ENCODE results near the gene CCDC167. TPM values are rescaled to one million over a fixed set of nuclear protein-coding genes. Genes with fewer than 3 reads are reported as not detected.

Gene CCDC167
- total RNA-seq, 4 donors from 2014 or later: 24.7 to 40.3 (median 26.6) TPM; not detected in 1

GRCh38 chr6:37483252-37483901 is 16.3 kb downstream of the CCDC167 start:
- Histone ChIP-seq H3K27me3 (no peaks in the 10 kb centered on the region), H3K9me3 (no peaks in the 10 kb centered on the region), H3K36me3 (peaks cover 0 to 9% of the 10 kb centered on the region in 2 donors), H3K27ac (peak overlapping the region in 1 of 3 donors; percentile 33), H3K4me3 (replicated peaks in 1 of 3) (no peak overlapping the region), H3K4me1 (peaks cover 24 to 37% of the 10 kb centered on the region in 2 donors)
- 88 to 91% methylated on average over 10 to 11 of the region's 11 CpGs for WGBS, 2 donors
- no peak for DNase-seq
- TF ChIP-seq CTCF (IDR thresholded peaks at IDR 0.05) (no peak), POLR2A (IDR thresholded peaks at IDR 0.05) (no peak)
- intact Hi-C loops (cut with DNase I): loop anchor here (5.0 kb wide), 1 partner anchor 204 kb away; no protein-coding TSS in a partner anchor

- Histone ChIP-seq H3K27ac (peak overlapping the region in 1 of 3 donors; percentile 33), H3K4me1 (peaks cover 24 to 37% of the 10 kb centered on the region in 2 donors), H3K27me3 (no peaks in the 10 kb centered on the region), H3K9me3 (no peaks in the 10 kb centered on the region), H3K4me3 (replicated peaks in 1 of 3) (no peak overlapping the region), H3K36me3 (peaks cover 0 to 15% of the 10 kb centered on the region in 2 donors)
- intact Hi-C loops (cut with DNase I): loop anchor here (5.0 kb wide), 1 partner anchor 205 kb away; no protein-coding TSS in a partner anchor
- DNase-seq: peak; percentile 49 to 63
- no peak for TF ChIP-seq CTCF (IDR thresholded peaks at IDR 0.05)
- 64 to 76% methylated on average over 10 of the region's 10 CpGs for WGBS, 2 donors
These were observed 17.0 kb downstream of the CCDC167 start for GRCh38 chr6:37482606-37483251.

GRCh38 chr6:37481711-37482605 is 17.7 kb downstream of the CCDC167 start:
- 57 to 71% methylated on average over 15 of the region's 15 CpGs for WGBS, 2 donors
- DNase-seq: peak; percentile 28 to 61
- peaks cover 0 to 15% of the 10 kb centered on the region in 2 donors for H3K36me3 ChIP-seq
- no peak for TF ChIP-seq CTCF (IDR thresholded peaks at IDR 0.05)
- TF ChIP-seq POLR2A (IDR thresholded peaks at IDR 0.05): no peak
- no peak overlapping the region for H3K27ac ChIP-seq
- H3K27me3 ChIP-seq: no peaks in the 10 kb centered on the region
- no peak overlapping the region for H3K4me3 ChIP-seq (replicated peaks in 1 of 3)
- H3K9me3 ChIP-seq: no peaks in the 10 kb centered on the region
- H3K4me1 ChIP-seq: peaks cover 24 to 37% of the 10 kb centered on the region in 2 donors
- intact Hi-C loops (cut with DNase I): loop anchor here (5.0 kb wide), 1 partner anchor 205 kb away; no protein-coding TSS in a partner anchor

- 41 to 50% methylated on average over 5 to 7 of the region's 7 CpGs for WGBS, 2 donors
- H3K36me3 ChIP-seq: peaks cover 0 to 19% of the 10 kb centered on the region in 2 donors
These were observed 18.6 kb downstream of the CCDC167 start for GRCh38 chr6:37480951-37481534.

More at GRCh38 chr6:37480951-37481534, 18.6 kb downstream of the CCDC167 start:
- Histone ChIP-seq H3K27me3 (no peaks in the 10 kb centered on the region), H3K4me3 (replicated peaks in 1 of 3) (no peak overlapping the region), H3K4me1 (peaks cover 24 to 31% of the 10 kb centered on the region in 2 donors), H3K27ac (no peak overlapping the region), H3K9me3 (no peaks in the 10 kb centered on the region)
- TF ChIP-seq POLR2A (IDR thresholded peaks at IDR 0.05): no peak
- TF ChIP-seq CTCF (IDR thresholded peaks at IDR 0.05): no peak
- no peak for DNase-seq
- intact Hi-C loops (cut with DNase I): loop anchor here (5.0 kb wide), 1 partner anchor 206 kb away; no protein-coding TSS in a partner anchor
